ENCODE data around the gene APC.

GRCh38 chr5:112795342-112795741 is 57.7 kb downstream of the APC start:
- TF ChIP-seq REST (IDR thresholded peaks at IDR 0.05; ENCODE audit: low read depth) (no peak), CTCF (IDR thresholded peaks at IDR 0.05 in 2 of 3, conservative IDR thresholded peaks at IDR 0.05 in 1 of 3; ENCODE audit: borderline replicate concordance in 1 of 3, insufficient read depth in 1 of 3, low read depth in 2 of 3, low read length in 2 of 3) (no peak), JUND (IDR thresholded peaks at IDR 0.05) (no peak)
